Stimulated activated CD8-positive, alpha-beta memory T cell treated with anti-CD3 and anti-CD28 coated beads, Interleukin-7, amount 100 ng/mL, for 4 hours (primary cell): Measurements from ENCODE around the gene SHB.
A peak's percentile ranks its signal among the peaks of the same experiment; 100 is the strongest.

Experiments
- DNase-seq, 2 donors: peaks; one replicate each; pipeline ENCODE4 v3.0.0-alpha.2; 2020; ENCODE audit warnings: low read depth in 2 of 2

Gene SHB, protein sequence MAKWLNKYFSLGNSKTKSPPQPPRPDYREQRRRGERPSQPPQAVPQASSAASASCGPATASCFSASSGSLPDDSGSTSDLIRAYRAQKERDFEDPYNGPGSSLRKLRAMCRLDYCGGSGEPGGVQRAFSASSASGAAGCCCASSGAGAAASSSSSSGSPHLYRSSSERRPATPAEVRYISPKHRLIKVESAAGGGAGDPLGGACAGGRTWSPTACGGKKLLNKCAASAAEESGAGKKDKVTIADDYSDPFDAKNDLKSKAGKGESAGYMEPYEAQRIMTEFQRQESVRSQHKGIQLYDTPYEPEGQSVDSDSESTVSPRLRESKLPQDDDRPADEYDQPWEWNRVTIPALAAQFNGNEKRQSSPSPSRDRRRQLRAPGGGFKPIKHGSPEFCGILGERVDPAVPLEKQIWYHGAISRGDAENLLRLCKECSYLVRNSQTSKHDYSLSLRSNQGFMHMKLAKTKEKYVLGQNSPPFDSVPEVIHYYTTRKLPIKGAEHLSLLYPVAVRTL

DNA sequence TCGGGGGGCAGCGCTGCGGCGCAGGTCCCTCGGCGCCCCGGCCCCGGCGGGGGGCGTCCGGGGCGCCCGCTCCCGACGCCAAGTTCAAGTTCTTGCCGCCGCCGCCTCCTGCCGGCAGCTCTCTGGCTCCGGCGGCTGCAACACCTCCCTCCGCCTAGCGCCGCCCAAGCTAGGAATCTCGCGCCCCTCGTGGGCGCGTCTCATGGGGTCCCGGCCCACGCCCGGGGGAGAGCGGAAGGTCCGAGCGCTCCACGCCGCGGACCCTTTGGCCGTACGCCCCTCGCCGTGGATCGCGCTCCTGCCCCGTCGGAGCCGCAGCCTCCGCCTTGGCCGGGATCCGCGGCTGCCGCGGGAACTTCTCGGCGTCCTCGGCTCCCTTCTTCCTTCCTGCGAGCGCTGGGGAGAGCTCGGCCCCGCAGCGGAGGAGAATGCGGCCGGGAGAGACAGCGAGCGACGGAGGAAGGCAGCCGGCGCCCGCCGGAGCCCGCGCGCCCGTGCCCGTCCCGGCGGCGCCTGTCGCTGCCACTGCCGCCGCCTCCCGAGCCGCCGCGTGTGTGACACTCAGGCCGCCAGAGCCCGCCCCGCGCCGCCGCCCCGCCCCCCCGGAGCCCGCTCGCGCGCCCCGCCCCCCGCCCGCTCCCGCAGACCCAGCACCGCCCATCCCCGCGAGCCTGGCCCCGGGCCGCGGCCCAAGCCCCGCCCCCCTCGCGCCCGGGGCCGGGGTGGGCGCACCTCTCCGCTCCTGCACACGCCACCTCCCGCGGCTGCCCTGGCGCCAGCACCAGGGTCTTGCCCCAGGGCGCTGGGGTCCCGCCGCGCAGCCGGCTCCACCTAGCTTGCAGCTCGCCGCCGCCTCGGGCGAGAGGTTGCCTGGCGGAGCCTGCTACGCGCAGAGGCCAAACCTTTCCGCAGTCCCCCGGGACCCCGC, at the start of gene SHB:
Gene SHB (minus strand): TSS at position 527 of the 928 bp plus-strand sequence. CDS start 582 bp downstream, outside the sequence.
- DNase-seq: peak; percentile 53 to 81

DNA sequence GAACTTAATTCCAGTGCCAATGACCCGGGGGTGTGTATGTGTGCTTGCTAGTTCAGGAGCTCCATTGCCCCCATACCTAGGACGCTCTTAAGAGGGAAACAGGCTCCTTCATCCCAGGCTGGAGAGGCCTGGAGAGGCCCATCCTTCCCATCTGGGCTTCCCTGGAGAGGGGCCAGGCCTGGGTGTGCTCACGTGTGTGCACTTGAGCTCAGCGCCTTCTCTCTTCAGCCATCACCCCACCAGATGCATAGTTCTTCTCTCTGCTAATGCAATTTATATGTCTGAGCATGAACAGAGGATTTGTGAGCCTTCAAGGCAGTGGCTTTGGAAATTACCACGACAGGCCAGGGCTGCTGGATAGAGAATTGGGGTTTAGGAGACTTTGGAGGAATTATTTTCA, 48.6 kb upstream of the SHB start:
- DNase-seq: no peak

DNA sequence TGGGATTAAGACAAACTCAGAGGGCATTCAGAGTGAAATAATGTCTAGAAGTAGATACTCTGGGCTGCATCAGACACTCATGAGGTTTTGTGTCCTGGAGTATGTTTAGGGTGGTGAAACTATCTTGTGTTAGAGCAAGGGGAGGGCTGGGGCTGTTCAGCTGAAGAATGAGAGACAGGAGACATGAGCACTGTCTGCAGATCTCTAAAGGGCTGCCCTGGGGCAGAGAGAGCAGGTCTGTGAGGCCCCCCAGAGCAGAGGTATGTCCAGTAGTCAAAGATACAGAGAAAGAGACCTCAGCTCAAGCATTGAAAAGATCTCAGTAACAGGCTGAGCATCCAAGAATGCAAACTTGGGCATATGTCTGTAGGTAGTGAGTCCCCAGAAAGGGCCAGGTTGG, 45.9 kb upstream of the SHB start:
- DNase-seq: no peak

DNA sequence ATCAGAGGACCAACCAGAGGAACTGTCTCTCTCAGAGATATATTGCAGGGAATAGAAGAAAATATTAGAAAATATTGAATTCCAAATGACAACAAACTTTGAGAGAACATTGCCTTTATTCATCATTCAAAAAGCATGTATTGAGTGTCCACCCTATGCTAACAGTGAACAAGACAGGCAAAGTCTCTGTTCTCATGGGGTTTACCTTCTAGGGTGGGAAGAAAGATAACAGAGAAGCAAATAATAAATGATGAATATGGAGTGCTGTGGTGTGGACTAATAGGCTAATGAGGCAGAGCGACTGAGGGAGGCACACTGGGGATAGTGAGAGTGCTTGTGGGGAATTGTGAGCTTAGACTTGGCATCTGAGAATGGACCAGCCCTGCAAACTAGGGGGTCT, 43.4 kb upstream of the SHB start:
- no peak for DNase-seq

DNA sequence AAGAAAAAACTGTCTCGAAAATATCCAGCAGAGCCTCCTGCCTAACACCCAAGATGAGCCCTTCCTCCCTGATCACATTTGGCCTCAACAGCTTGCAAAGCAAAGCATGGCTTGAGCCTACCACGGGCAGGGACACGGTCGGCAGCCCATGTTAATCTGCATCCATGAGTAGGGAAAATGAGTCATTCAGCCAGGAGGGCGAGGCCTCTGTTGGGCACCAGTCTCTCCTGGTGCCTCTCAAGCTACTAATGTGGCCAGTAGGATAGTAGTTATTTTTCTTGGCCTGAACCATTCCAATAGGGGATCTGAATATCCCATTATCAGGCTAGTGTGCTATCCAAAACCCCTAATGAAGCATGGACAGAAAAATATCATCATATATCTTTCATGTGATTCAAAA, 43.0 kb upstream of the SHB start:
- no peak for DNase-seq

DNA sequence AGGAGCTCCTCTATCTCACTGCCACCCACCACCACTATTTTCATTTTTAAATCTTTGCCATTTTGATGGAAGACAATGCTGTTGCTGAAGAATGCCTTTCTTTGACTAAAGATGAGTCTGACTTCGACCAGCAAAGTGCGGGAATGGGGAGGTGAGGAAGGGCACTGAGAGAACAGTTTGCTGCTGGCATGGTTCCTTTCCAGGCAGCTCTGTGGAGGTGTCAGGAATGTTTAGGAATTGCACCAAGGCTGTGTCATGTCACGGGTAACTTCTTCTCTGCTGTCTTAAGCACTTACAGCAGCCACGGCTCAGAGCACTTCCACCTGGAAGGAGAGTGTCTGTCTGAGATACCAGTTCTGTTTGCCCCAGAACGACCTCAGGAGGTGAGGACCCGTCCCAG, 41.4 kb upstream of the SHB start:
- DNase-seq: no peak

DNA sequence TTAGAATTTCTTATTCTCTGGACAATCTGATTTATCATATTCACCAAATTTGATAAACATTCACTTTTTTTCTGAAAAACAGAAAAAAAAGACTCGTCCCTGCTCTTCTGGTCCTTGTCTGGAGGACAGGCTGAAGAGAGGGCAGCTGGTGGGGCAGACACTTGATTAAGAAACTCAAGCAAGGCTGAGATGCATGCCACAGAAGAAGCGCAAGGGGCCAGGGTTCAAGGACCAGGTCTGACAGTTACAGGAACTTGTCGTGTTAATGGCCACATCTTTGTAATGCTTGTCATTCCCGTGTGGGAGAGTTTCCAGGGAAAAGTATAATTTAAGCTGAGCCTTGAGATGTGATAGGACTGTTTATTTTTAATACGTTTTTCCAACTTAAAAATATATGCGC, 40.6 kb upstream of the SHB start:
- no peak for DNase-seq

DNA sequence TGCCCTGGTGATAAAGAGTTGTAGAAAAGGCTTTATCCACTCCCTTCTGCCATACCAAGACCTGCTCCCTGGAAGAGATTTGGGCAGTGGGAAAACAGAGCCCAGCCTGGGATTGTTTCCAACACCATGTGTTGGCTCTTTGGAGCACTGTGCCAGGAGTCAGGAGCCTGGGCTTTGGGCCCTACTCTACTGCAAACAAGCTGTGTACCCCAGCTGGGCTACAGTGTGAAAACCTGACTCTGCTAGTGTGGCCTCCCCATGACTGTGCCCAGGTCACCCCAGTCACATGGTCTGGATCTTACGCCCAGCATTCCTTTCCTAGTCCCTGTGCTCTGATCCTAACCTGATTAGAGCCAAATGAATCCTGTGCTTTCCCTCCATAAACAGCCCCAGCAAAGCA, 39.3 kb upstream of the SHB start:
- DNase-seq: no peak

DNA sequence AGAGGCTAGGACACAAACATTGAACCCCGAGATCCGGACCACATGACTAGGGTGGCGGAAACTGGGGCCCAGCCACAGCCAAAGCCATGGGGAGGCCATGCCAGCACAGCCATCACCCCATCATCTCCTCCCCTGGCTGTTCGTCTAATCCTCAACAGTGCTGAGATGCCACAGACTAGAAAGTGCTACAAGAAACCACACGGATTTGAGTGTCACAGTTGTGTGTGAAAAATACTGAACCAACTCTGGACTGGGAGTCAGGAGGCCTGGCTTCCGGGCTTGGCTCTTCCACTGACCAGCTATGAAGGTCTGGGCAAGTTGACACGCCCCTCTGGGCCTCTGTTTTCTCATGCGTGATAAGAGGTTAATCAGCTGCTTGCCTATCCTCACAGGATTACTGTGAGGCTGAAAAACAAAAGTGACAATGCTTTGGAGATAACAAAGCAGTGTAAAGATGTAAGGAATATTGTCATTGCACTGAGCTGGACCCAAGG, 38.8 kb upstream of the SHB start:
- DNase-seq: no peak

DNA sequence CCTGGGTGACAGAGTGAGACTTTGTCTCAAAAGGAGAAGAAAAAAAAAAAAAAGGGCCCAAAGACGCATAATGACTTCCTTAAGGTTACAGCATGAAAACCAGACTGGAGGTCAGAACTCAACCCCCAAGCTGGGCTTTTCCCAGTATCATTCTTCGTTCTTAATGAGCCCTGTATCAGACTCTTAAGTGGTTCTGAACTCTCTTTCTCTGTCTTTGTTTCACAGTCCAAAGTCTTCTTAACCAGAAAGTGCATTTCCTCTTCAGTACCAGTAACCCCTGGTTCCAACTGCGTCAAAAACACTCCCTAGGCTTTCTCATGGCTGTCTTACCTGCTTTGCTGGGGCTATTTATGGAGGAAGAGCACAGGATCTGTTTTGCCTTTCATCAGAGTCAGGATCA, 38.4 kb upstream of the SHB start:
- no peak for DNase-seq

DNA sequence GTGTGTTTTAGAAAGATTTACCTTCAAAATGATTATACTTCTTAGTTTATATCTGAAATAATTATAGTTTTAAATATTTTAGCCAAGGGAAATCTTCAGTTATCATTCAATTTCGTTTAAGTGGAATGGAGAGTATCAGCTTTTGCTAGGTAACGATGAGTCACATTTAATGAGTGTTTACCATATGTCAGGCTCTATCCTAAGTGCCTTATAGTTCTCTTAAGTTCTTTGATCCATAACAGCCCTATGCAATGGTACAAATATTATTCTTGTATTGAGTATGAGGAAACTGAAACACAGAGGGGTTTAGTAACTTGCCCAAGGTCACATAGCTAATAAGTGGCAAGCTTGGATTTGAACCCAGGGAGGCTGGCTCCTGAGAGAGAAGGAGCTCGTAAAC, 37.5 kb upstream of the SHB start:
- no peak for DNase-seq

DNA sequence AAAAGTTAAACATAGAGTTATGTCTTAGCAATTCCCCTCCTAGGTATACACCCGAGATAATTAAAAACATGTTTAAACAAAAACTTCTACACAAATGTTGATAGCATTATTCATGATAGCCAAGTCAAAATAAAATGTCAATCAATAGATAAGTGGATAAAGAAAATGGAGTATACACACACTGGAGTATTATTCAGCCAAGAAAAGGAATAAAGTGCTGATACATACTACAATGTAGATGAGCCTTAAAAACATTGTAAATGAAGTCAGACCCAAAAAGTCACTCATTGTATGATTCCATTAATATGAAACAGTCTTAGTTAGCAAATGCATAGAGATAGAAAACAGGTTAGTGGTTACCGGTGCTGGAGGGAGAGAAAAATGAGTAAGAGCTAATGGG, 34.3 kb upstream of the SHB start:
- no peak for DNase-seq

DNA sequence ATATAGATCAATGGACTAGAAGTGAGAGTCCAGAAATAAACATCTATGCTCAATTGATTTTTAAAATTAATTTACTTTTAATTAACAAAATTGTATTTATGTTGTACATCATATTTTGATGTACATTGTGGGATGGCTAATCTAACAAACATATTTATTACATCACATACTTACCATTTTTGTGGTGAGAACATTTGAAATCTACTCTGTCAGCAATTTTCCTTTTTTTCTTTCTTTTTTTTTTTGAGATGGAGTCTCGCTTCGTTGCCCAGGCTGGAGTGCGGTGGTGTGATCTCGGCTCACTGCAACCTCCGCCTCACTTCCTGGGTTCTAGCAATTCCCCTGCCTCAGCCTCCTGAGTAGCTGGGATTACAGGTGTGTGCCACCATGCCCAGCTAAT, 32.4 kb upstream of the SHB start:
- DNase-seq: no peak

DNA sequence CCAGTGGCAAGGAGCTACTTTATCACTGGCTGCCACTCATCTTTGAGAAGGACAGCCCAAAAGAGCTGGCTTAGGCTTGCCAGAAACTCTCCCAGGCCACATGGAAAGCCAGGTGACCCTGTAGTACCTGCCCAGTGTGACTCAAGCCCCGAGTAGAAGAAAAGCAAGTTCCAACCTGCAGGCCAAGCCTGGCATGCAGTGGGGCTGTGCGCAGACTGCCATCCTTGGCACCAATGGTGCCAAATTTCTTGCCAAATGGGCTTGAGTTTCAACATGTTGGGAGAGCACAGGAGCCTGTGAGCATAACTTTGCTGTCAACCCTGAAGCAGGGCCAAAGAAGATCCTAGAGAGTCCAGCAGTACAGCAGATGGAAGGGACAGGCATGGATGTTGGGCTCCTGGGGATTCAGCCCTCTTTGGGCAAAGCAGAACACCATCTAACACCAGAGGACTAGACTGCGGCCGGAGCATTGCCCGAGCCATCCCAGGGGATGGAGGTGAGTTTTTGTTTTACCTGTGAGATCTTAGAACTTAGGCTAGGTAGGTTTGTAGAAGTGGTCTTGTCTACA, 27.3 kb upstream of the SHB start:
- no peak for DNase-seq

DNA sequence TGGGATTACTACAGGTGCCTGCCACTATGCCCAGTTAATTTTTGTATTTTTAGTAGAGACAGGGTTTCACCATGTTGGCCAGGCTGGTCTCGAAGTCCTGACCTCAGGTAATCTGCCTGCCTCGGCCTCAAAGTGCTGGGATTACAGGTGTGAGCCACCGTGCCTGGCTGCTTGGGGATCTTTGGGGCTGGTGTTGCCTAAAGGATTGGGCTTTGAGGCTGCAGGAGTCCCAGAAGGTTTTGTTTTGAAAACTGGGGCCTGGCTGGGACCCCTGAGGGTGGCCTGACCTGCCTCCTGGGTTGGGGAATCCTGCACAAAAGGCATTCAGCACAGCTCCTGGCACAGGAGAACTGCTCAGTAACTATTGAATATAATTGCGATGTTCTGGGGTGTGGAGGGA, 25.1 kb upstream of the SHB start:
- no peak for DNase-seq

DNA sequence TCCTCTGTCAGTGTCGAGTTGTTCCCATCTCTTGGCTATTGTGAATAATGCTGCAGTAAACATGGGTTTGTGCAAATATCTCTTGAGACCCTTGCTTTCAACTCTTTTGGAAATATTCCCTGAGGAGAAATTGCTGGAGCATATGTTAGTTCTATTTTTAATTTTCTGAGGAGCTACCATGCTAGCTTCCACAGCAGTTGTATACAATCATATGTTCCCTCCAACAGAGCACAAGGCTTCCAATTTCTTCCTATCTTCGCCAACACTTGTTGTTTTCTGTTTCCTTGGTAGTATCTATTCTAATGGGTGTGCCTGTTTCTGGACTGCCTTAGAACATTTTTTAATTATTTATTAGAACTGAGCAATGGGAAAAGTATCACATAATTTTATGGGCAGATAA, 23.6 kb upstream of the SHB start:
- DNase-seq: no peak

DNA sequence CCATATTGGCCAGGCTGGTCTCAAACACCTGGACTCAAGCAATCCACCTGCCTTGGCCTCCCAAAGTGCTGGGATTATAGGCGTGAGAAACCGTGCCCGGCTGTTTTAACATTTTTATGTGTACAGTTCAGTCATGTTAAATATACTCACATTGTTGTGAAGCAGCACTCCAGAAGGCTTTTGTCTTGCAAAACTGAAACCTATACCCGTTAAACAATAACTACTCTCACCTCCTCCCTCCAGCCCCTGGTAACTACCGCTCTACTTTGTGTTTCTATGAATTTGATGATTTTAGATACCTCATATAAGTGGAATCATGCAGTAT, 23.1 kb upstream of the SHB start:
- DNase-seq: no peak

DNA sequence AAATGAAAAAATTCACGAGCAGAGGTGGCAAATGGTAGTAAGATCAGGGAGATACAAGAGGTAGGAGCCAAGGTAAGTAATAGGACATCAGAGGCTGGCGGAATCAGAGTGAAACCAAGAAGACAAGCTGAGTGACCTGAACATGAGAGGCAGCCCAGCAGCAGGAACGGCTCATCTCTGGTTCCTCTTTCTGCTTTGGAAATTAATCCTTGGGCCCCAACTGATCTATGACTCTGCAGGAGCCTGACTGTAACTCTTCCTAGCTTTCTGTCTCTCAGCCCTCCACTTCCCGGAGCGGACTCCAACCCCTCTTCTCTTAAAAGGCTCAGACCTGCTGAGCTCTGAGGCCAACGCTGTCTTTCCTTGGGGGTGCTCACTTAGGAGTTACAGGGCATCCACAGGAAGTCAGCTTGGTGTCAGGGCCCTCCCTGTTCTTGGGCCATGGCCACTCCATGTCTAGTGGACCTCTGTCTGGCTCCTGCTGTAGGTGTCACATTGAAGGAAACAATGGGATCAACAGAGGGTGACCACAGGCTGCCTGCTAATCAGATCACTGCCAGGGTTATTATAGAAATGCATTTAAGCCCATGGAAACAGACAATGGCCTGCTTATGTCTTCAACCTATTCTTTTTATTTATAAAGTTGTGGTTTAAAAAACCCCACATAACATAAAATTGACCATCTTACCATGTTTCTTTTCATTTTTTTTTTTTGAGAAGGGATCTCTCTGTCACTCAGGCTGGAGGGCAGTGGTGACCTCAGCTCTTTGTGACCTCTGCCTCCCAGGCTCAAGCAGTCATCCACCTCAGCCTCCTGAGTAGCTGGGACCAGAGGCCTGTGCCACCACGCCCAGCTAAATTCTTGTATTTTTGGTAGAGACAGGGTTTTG, 22.5 kb upstream of the SHB start:
- no peak for DNase-seq

DNA sequence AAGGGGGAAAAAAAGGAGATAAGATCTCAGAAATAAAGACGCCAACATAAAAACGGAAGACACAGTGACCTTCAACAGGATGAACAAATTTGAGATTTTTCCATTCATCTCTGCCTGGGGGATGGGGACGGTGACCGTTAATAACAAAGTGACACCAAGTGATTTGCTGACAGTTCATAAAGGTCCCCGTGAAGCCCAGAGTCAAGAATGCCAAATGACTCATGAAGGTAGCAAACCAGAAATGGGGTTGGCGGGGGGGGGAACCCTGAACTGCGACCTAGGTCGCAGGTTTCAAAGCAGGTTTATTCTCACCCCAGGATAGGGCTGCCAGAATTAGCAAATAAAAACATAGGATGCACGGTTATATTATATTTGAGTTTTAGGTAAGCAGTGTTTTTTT, 21.1 kb upstream of the SHB start:
- DNase-seq: no peak

DNA sequence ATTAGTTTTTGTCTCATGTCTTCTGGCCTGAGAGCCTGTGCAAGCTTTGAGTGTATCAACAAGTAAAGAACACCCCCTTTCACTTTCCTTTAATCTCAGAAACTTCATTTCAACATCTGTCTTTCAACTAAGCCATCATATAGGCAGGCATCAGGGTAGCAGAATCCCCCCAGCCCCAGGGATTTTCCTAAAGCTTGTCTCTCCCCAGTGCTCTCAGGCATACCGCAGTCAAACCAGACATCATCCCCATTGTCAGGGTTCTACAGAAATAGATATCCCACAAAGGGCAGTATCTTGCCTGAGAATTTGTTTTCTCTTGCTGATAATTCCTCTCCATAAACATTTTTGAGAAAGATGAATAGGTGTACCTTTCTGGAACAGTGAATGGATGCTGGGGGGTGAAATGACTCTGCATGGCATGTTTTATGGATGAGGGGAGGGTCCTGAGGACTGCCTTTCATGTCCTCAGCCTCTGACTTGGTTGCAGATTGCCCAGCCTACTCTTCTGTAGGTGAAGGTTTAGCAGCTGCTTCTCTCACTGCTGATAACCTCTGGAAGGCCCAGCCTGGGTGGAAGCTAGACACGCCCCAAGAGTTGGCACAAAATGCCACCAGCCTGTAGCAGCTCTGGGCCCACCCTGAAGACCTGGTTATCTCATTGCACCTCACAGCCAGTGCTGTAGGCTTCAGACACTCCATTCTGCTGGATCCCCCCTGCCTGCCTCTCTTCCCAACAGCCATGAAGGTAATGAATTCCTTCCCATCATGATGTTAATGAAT, 20.5 kb upstream of the SHB start:
- DNase-seq: no peak
